ENCODE measurements around the gene KIRREL3.

- TF ChIP-seq CTCF (IDR thresholded peaks at IDR 0.05), result peak in 1 of 4 experiments; percentile 9
- TF ChIP-seq POLR2A (IDR thresholded peaks at IDR 0.05), result no peak
Observed at GRCh38 chr11:126440276-126440675, 560.3 kb downstream of the KIRREL3 start.

Data from prostate gland (tissue), 2 donors.